ENCODE results near the gene ITGAD.
"Not testable (repeated sequence)": the region's sequence is repeated elsewhere in the genome, so short reads cannot be mapped to it uniquely, and the experiment has no call there.

Gene ITGAD

GRCh38 chr16:31429796-31430195 lies 36.7 kb downstream of the ITGAD start:
- DNase-seq (ENCODE audit: low read depth, low spot score): no peak

- no peak for DNase-seq (ENCODE audit: low read depth, low spot score)
Measured at GRCh38 chr16:31430380-31431052, 37.4 kb downstream of the ITGAD start.

- DNase-seq (ENCODE audit: low read depth, low spot score): no peak
Measured at GRCh38 chr16:31435341-31436220, 42.4 kb downstream of the ITGAD start.

- DNase-seq (ENCODE audit: low read depth, low spot score): no peak
Measured at GRCh38 chr16:31436221-31437045, 43.3 kb downstream of the ITGAD start.

- no peak for DNase-seq (ENCODE audit: low read depth, low spot score)
Measured at GRCh38 chr16:31438414-31438813, 45.3 kb downstream of the ITGAD start.

GRCh38 chr16:31439023-31439422 lies 45.9 kb downstream of the ITGAD start:
- DNase-seq (ENCODE audit: low read depth, low spot score): not testable (repeated sequence)

- no peak for DNase-seq (ENCODE audit: low read depth, low spot score)
Measured at GRCh38 chr16:31439519-31439918, 46.4 kb downstream of the ITGAD start.

- no peak for DNase-seq (ENCODE audit: low read depth, low spot score)
Measured at GRCh38 chr16:31440516-31441184, 47.5 kb downstream of the ITGAD start.

GRCh38 chr16:31441956-31442355 lies 48.8 kb downstream of the ITGAD start:
- DNase-seq (ENCODE audit: low read depth, low spot score): no peak

GRCh38 chr16:31445931-31446330 lies 52.8 kb downstream of the ITGAD start:
- not testable (repeated sequence) for DNase-seq (ENCODE audit: low read depth, low spot score)

- DNase-seq (ENCODE audit: low read depth, low spot score): no peak
Measured at GRCh38 chr16:31451201-31451600, 58.1 kb downstream of the ITGAD start.

- no peak for DNase-seq (ENCODE audit: low read depth, low spot score)
Measured at GRCh38 chr16:31451681-31452351, 58.7 kb downstream of the ITGAD start.

GRCh38 chr16:31452631-31453106 lies 59.5 kb downstream of the ITGAD start:
- DNase-seq (ENCODE audit: low read depth, low spot score): no peak

- DNase-seq (ENCODE audit: low read depth, low spot score): no peak
Measured at GRCh38 chr16:31453255-31454204, 60.4 kb downstream of the ITGAD start.

GRCh38 chr16:31455601-31456314 lies 62.6 kb downstream of the ITGAD start:
- DNase-seq (ENCODE audit: low read depth, low spot score): no peak

- DNase-seq (ENCODE audit: low read depth, low spot score): no peak
Measured at GRCh38 chr16:31456988-31457360, 63.8 kb downstream of the ITGAD start.

GRCh38 chr16:31458073-31458843 lies 65.1 kb downstream of the ITGAD start:
- DNase-seq (ENCODE audit: low read depth, low spot score): no peak

Data from iPS DF 19.7 (cell line).